GM12801 (cell line): ENCODE data around the gene RABGGTA.

Experiments used
- CTCF ChIP-seq: IDR thresholded peaks from one replicate; pipeline ENCODE4 v1.5.1; 2011; ENCODE audit warnings: control low read depth; ENCODE audit not compliant: insufficient read length; ENCODE audit errors: extremely low read depth

The RABGGTA gene

GRCh38 chr14:24237463-24237955, 33.9 kb downstream of the RABGGTA start:
- TF ChIP-seq CTCF: no peak

GRCh38 chr14:24236689-24237462, 34.5 kb downstream of the RABGGTA start:
- TF ChIP-seq CTCF: no peak

- TF ChIP-seq CTCF: no peak
Measured at GRCh38 chr14:24235804-24236688, 35.4 kb downstream of the RABGGTA start.

- TF ChIP-seq CTCF: no peak
Measured at GRCh38 chr14:24234095-24235005, 37.0 kb downstream of the RABGGTA start.

GRCh38 chr14:24233538-24233866, 37.9 kb downstream of the RABGGTA start:
- no peak for TF ChIP-seq CTCF

GRCh38 chr14:24232645-24233537, 38.5 kb downstream of the RABGGTA start, which contains the start of gene GMPR2:
Gene GMPR2 (plus strand): TSS chr14:24232929. CDS start chr14:24233254, 325 bp downstream.
- no peak for TF ChIP-seq CTCF
